Naive thymus-derived CD4-positive, alpha-beta T cell (primary cell): Measurements from ENCODE around the gene DCTD. TPM values are rescaled to one million over a fixed set of nuclear protein-coding genes. Genes with fewer than 3 reads are reported as not detected.
A peak's percentile ranks its signal among the peaks of the same experiment; 100 is the strongest.

Experiments
- ATAC-seq: fragments of 150-1000 bp; cut with Tn5 transposase; 2 replicates; pipeline ENCODE4 v1.10.0; 2021; ENCODE audit warnings: mild to moderate bottlenecking, moderate library complexity
- CTCF ChIA-PET: fragments of 350-600 bp; sonication (Branson Sonifier 250); formaldehyde crosslinking; loops from one replicate; lab custom pipeline; 2021; ENCODE audit warnings: antibody characterized with exemption; lab: Charles Lee
- POLR2A ChIA-PET: fragments of 350-600 bp; sonication (Branson Sonifier 250); formaldehyde crosslinking; loops from one replicate; lab custom pipeline; 2021; ENCODE audit warnings: antibody characterized with exemption, inconsistent platforms; lab: Charles Lee
- DNase-seq, 9 donors: peaks; one replicate each; pipeline versions ENCODE4 v3.0.0 to v3.0.0-alpha.2; 2020 to 2022; ENCODE audit warnings: mixed read lengths in 1 of 9
- H3K27ac ChIP-seq: one replicate; pipeline ENCODE4 v1.7.0; 2013; ENCODE audit warnings: mild to moderate bottlenecking, low read depth, low read length, moderate library complexity
- H3K27me3 ChIP-seq, 2 donors: one replicate each; pipeline ENCODE4 v1.7.0; 2013; ENCODE audit warnings: low read length in 2 of 2, mild to moderate bottlenecking in 2 of 2, moderate library complexity in 2 of 2; ENCODE audit not compliant: control insufficient read depth in 2 of 2, insufficient read depth in 2 of 2
- H3K36me3 ChIP-seq, 3 experiments: 1 replicate in 2 of 3; 2 replicates in 1 of 3; pipeline ENCODE4 v1.7.0; 2013; ENCODE audit warnings: low read length in 3 of 3, mild to moderate bottlenecking in 3 of 3, moderate library complexity in 1 of 3; ENCODE audit not compliant: insufficient read depth in 3 of 3, control insufficient read depth in 2 of 3
- H3K4me1 ChIP-seq, 2 donors: one replicate each; pipeline ENCODE4 v1.7.0; 2013; ENCODE audit warnings: low read length in 2 of 2, mild to moderate bottlenecking in 2 of 2, moderate library complexity in 1 of 2; ENCODE audit not compliant: control insufficient read depth in 2 of 2, insufficient read depth in 2 of 2
- H3K4me3 ChIP-seq: 2 replicates; pipeline ENCODE4 v1.7.0; 2013; ENCODE audit warnings: mild to moderate bottlenecking, low read length
- H3K9me3 ChIP-seq, 3 experiments: 1 replicate in 2 of 3; 2 replicates in 1 of 3; pipeline ENCODE4 v1.7.0; 2013; ENCODE audit warnings: low read length in 3 of 3; ENCODE audit not compliant: control insufficient read depth in 2 of 3
- H3K27ac Mint-ChIP-seq, 9 donors: one replicate each; pipeline ENCODE4 v1.8.0; 2020 to 2022; ENCODE audit warnings: mixed read lengths in 9 of 9, mild to moderate bottlenecking in 8 of 9, moderate library complexity in 5 of 9, inconsistent platforms in 2 of 9
- H3K27me3 Mint-ChIP-seq, 5 donors: one replicate each; pipeline ENCODE4 v1.8.0; 2021 to 2022; ENCODE audit warnings: mixed read lengths in 5 of 5, mild to moderate bottlenecking in 1 of 5
- H3K36me3 Mint-ChIP-seq, 5 donors: one replicate each; pipeline ENCODE4 v1.8.0; 2020 to 2022; ENCODE audit warnings: mixed read lengths in 5 of 5, mild to moderate bottlenecking in 3 of 5, inconsistent platforms in 1 of 5
- H3K4me1 Mint-ChIP-seq, 7 donors: one replicate each; pipeline ENCODE4 v1.8.0; 2020 to 2022; ENCODE audit warnings: mixed read lengths in 7 of 7, mild to moderate bottlenecking in 3 of 7, inconsistent platforms in 1 of 7
- H3K4me3 Mint-ChIP-seq, 10 donors: one replicate each; pipeline ENCODE4 v1.8.0; 2020 to 2022; ENCODE audit warnings: mild to moderate bottlenecking in 10 of 10, mixed read lengths in 10 of 10, moderate library complexity in 6 of 10, inconsistent platforms in 2 of 10
- H3K9me3 Mint-ChIP-seq, 11 donors: one replicate each; pipeline ENCODE4 v1.8.0; 2020 to 2022; ENCODE audit warnings: mixed read lengths in 11 of 11, mild to moderate bottlenecking in 4 of 11, inconsistent platforms in 1 of 11, moderate library complexity in 1 of 11
- intact Hi-C, 2 donors: fragments of 100-400 bp; cut with micrococcal nuclease; formaldehyde crosslinking; loops; one replicate each; pipeline ENCODE4 v1.15.1; 2023
- polyA plus RNA-seq, 2 donors: library from polyadenylated mRNA; unstranded; fragments of 300-500 nt; fragmentation: Illumina TruSeq; gene quantifications; one replicate each; pipeline ENCODE4 v1.2.3, GENCODE V29; 2021
- total RNA-seq, 6 experiments: library from RNA in 5 of 6; stranded (reverse) in 5 of 6; gene quantifications; 1 replicate in 5 of 6; 2 replicates in 1 of 6; pipeline ENCODE4 v1.2.3 and lab custom pipeline; 2021 to 2026

Gene DCTD
- total and polyA plus RNA-seq, 7 experiments from 2014 or later = 61.4 to 84.7 (median 70.6) TPM

DNA sequence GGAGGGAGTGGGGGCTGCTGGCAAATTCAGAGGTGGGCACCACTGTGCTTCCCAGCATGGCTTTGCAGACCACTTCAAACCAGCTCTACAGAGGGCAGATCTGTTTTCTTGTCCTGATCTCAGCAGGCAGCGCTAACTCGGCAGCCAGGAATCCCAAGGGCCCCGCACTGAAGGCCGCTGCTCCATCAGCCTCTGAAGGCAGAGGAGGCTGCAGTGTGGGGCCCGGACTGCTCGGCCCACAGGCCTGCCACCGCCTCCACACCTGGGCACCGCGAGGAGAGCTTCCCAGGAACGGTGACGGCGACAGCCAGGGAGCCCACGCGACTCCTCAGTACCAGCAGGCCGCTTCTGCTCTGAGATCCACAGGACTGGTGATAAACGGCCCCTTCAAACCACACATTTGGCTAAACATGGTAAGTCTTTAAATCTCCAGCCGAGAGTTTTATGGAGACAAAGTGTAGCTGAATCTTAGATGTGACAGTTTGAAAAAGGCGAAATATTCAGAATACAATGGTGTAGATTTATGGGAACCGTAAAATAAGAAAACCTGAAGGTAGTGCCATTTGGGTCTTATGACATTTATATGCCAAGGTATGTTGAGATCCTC, 23.6 kb downstream of the DCTD start:
- Mint-ChIP-seq H3K4me1 (peaks cover 0 to 4% (median 0%) of the 10 kb centered on the region in 7 donors), H3K27me3 (no peaks in the 10 kb centered on the region), H3K36me3 (peaks cover 24 to 83% (median 61%) of the 10 kb centered on the region in 5 donors), H3K27ac (no peak overlapping the region), H3K4me3 (no peak overlapping the region), H3K9me3 (no peaks in the 10 kb centered on the region)
- intact Hi-C loops = no loop called here
- ATAC-seq = no peak
- no peak for DNase-seq
- peaks cover 7 to 86% (median 22%) of the 10 kb centered on the region in 3 experiments for H3K36me3 ChIP-seq
- no peak overlapping the region for H3K27ac ChIP-seq
- no peak overlapping the region for H3K4me3 ChIP-seq
- H3K4me1 ChIP-seq = no peaks in the 10 kb centered on the region
- POLR2A ChIA-PET = no interaction called here
- CTCF ChIA-PET = no interaction called here
- no peaks in the 10 kb centered on the region for H3K27me3 ChIP-seq
- no peaks in the 10 kb centered on the region for H3K9me3 ChIP-seq

DNA sequence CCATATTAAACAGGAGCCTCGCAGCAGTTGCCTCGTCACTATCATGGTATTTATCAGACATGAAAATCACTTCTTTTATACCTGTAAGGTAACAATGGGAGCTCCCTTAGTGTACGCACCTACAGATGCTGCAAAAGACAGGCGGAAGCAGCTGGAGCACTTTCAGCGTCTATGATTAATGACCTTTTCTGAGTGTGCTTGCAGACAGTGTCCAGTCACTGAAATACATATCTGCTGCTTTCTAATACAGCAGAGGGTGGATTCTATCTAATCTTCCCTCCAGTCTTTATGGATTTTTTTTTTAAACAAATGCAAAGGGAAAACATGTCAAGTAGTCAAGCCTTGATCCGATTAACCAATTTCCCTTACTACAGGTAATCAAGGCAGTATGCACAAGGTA, 24.1 kb downstream of the DCTD start:
- H3K4me1 ChIP-seq = no peaks in the 10 kb centered on the region
- Mint-ChIP-seq H3K27ac (no peak overlapping the region), H3K9me3 (peaks cover 0 to 3% (median 0%) of the 10 kb centered on the region in 11 donors), H3K4me3 (no peak overlapping the region), H3K27me3 (no peaks in the 10 kb centered on the region), H3K4me1 (peaks cover 0 to 4% (median 0%) of the 10 kb centered on the region in 7 donors), H3K36me3 (peaks cover 26 to 88% (median 64%) of the 10 kb centered on the region in 5 donors)
- no peak overlapping the region for H3K4me3 ChIP-seq
- intact Hi-C loops = no loop called here
- H3K36me3 ChIP-seq = peaks cover 7 to 87% (median 22%) of the 10 kb centered on the region in 3 experiments
- ATAC-seq (no peak), DNase-seq (no peak)
- no peaks in the 10 kb centered on the region for H3K9me3 ChIP-seq
- H3K27ac ChIP-seq = no peak overlapping the region
- H3K27me3 ChIP-seq = no peaks in the 10 kb centered on the region
- ChIA-PET POLR2A (no interaction called here), CTCF (no interaction called here)

DNA sequence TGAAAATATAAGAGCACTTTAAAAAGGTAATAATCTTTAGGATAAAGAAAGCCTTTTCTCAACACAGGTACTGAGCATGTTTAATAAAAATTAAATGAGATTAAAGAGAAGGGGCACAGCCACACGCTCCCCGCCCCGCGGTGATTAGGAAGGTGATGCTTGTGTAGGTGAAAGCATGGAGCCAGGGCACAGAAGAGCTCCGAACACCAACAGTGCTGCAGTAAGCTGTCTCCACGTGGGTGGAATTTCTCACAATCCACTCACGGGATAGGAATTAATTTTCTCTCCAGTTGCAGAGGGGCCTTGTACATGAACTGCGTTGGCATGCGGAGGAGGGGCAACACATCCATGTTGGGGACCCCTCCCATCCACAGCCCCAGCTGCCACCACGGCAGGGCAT, 27.0 kb downstream of the DCTD start:
- Histone ChIP-seq H3K9me3 (peaks cover 0 to 6% (median 5%) of the 10 kb centered on the region in 3 experiments), H3K27ac (no peak overlapping the region), H3K27me3 (no peaks in the 10 kb centered on the region), H3K4me1 (no peaks in the 10 kb centered on the region), H3K4me3 (no peak overlapping the region), H3K36me3 (peaks cover 7 to 89% (median 18%) of the 10 kb centered on the region in 3 experiments)
- Mint-ChIP-seq H3K36me3 (peaks cover 45 to 99% (median 77%) of the 10 kb centered on the region in 5 donors), H3K27me3 (no peaks in the 10 kb centered on the region), H3K9me3 (peaks cover 0 to 20% (median 6%) of the 10 kb centered on the region in 11 donors), H3K4me1 (no peaks in the 10 kb centered on the region), H3K4me3 (no peak overlapping the region), H3K27ac (no peak overlapping the region)
- ChIA-PET CTCF (no interaction called here), POLR2A (no interaction called here)
- intact Hi-C loops = no loop called here
- DNase-seq (no peak), ATAC-seq (no peak)

GRCh38 chr4:182888891-182889290, 28.3 kb downstream of the DCTD start:
- no peaks in the 10 kb centered on the region for H3K4me1 Mint-ChIP-seq
- ChIA-PET CTCF (no interaction called here), POLR2A (no interaction called here)
- no peak overlapping the region for H3K4me3 Mint-ChIP-seq
- ATAC-seq (no peak), DNase-seq (no peak)
- H3K36me3 Mint-ChIP-seq = peaks cover 46 to 100% (median 85%) of the 10 kb centered on the region in 5 donors
- intact Hi-C loops = no loop called here
- H3K4me3 ChIP-seq = no peak overlapping the region
- H3K27ac ChIP-seq = no peak overlapping the region
- no peaks in the 10 kb centered on the region for H3K27me3 ChIP-seq
- H3K27ac Mint-ChIP-seq = no peak overlapping the region
- H3K9me3 ChIP-seq = peaks cover 0 to 9% (median 6%) of the 10 kb centered on the region in 3 experiments
- no peaks in the 10 kb centered on the region for H3K27me3 Mint-ChIP-seq
- peaks cover 0 to 30% (median 9%) of the 10 kb centered on the region in 11 donors for H3K9me3 Mint-ChIP-seq
- peaks cover 7 to 85% (median 18%) of the 10 kb centered on the region in 3 experiments for H3K36me3 ChIP-seq
- H3K4me1 ChIP-seq = no peaks in the 10 kb centered on the region

GRCh38 chr4:182886768-182887167, 30.4 kb downstream of the DCTD start:
- no peak for ATAC-seq
- Mint-ChIP-seq H3K4me1 (no peaks in the 10 kb centered on the region), H3K27ac (peak overlapping the region in 1 of 9 donors; percentile 29), H3K36me3 (peaks cover 45 to 98% (median 94%) of the 10 kb centered on the region in 5 donors), H3K9me3 (peaks cover 0 to 37% (median 9%) of the 10 kb centered on the region in 11 donors), H3K4me3 (no peak overlapping the region), H3K27me3 (no peaks in the 10 kb centered on the region)
- CTCF ChIA-PET = no interaction called here
- H3K4me3 ChIP-seq = no peak overlapping the region
- H3K36me3 ChIP-seq = peaks cover 5 to 70% (median 7%) of the 10 kb centered on the region in 3 experiments
- peaks cover 0 to 9% (median 6%) of the 10 kb centered on the region in 3 experiments for H3K9me3 ChIP-seq
- no peak for DNase-seq
- intact Hi-C loops = no loop called here
- no peak overlapping the region for H3K27ac ChIP-seq
- POLR2A ChIA-PET = no interaction called here
- H3K27me3 ChIP-seq = no peaks in the 10 kb centered on the region
- H3K4me1 ChIP-seq = no peaks in the 10 kb centered on the region

- ChIA-PET POLR2A (no interaction called here), CTCF (no interaction called here)
- H3K4me3 Mint-ChIP-seq = no peak overlapping the region
- H3K4me1 ChIP-seq = no peaks in the 10 kb centered on the region
- no peak for DNase-seq
- H3K36me3 Mint-ChIP-seq = peaks cover 45 to 96% (median 89%) of the 10 kb centered on the region in 5 donors
- no peaks in the 10 kb centered on the region for H3K27me3 Mint-ChIP-seq
- no peak overlapping the region for H3K27ac ChIP-seq
- peaks cover 0 to 37% (median 9%) of the 10 kb centered on the region in 11 donors for H3K9me3 Mint-ChIP-seq
- H3K4me3 ChIP-seq = no peak overlapping the region
- no peak for ATAC-seq
- peaks cover 0 to 9% (median 6%) of the 10 kb centered on the region in 3 experiments for H3K9me3 ChIP-seq
- no peaks in the 10 kb centered on the region for H3K4me1 Mint-ChIP-seq
- H3K36me3 ChIP-seq = peaks cover 0 to 69% (median 3%) of the 10 kb centered on the region in 3 experiments
- no peaks in the 10 kb centered on the region for H3K27me3 ChIP-seq
- intact Hi-C loops = no loop called here
- H3K27ac Mint-ChIP-seq = no peak overlapping the region
Observed at GRCh38 chr4:182886205-182886604, 31.0 kb downstream of the DCTD start.

GRCh38 chr4:182885738-182886077, 31.5 kb downstream of the DCTD start:
- no peaks in the 10 kb centered on the region for H3K4me1 Mint-ChIP-seq
- H3K27ac ChIP-seq = no peak overlapping the region
- ChIA-PET CTCF (no interaction called here), POLR2A (no interaction called here)
- DNase-seq (no peak), ATAC-seq (no peak)
- H3K27me3 ChIP-seq = no peaks in the 10 kb centered on the region
- peaks cover 42 to 94% (median 84%) of the 10 kb centered on the region in 5 donors for H3K36me3 Mint-ChIP-seq
- peaks cover 0 to 37% (median 9%) of the 10 kb centered on the region in 11 donors for H3K9me3 Mint-ChIP-seq
- H3K27me3 Mint-ChIP-seq = no peaks in the 10 kb centered on the region
- no peaks in the 10 kb centered on the region for H3K4me1 ChIP-seq
- H3K4me3 ChIP-seq = no peak overlapping the region
- peaks cover 0 to 9% (median 6%) of the 10 kb centered on the region in 3 experiments for H3K9me3 ChIP-seq
- no peak overlapping the region for H3K27ac Mint-ChIP-seq
- H3K4me3 Mint-ChIP-seq = no peak overlapping the region
- peaks cover 0 to 69% (median 0%) of the 10 kb centered on the region in 3 experiments for H3K36me3 ChIP-seq
- intact Hi-C loops = no loop called here
